T-helper 2 cell (primary cell): ENCODE data around the gene LAMB4.

Source experiments
- DNase-seq, 5 experiments: peaks; one replicate each; pipeline versions ENCODE4 v3.0.0 to v3.0.0-alpha.2; 2012 to 2022

The LAMB4 gene

GRCh38 chr7:108140671-108141070 is 10.5 kb upstream of the LAMB4 start:
- DNase-seq = no peak

DNA sequence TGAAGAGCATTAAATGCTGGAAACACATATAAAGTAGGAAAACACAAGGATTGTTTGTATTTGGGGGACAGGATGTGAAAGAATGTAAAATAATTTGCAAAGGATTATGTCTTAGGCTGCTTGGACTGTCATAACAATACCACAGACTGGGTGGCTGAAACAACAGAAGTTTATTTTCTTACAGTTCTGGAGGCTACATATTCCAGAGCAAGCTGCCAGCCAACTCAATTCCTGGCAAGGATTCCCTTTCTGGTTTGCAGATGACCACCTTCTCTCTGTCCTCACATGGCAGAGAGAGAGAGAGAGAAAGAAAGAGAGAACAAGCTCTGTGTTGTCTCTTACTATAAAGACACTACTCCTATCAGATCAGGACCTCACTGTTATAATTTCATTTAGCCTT is 8.8 kb upstream of the LAMB4 start:
- no peak for DNase-seq

DNA sequence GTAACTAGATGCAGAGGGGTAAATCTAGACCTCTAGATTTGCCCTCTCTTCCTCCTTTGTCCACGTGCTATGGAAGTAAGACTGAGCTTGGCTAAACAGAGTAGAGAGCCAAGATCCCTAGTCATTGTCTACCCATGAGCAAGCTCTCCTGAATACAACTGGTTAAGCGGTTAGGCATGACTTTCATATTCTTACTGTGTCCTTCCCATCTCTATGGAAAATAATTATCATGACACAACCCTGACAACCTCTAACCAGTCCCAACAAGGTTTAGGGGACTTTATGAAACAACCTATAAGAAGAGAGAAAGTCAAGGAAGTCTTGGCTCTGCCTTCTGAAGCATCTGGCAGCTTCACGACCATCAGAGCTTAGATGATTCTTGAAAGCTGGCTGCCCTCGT is 7.8 kb upstream of the LAMB4 start:
- DNase-seq = no peak

GRCh38 chr7:108137040-108137439 is 6.9 kb upstream of the LAMB4 start:
- no peak for DNase-seq

- no peak for DNase-seq
These were observed 6.1 kb upstream of the LAMB4 start for GRCh38 chr7:108136191-108136688.

- peak in 1 of 5 experiments; percentile 85 for DNase-seq
These were observed 5.5 kb upstream of the LAMB4 start for GRCh38 chr7:108135446-108136190.

- no peak for DNase-seq
These were observed 4.3 kb upstream of the LAMB4 start for GRCh38 chr7:108134486-108134885.

GRCh38 chr7:108132551-108133265 is 2.5 kb upstream of the LAMB4 start:
- DNase-seq = no peak

DNA sequence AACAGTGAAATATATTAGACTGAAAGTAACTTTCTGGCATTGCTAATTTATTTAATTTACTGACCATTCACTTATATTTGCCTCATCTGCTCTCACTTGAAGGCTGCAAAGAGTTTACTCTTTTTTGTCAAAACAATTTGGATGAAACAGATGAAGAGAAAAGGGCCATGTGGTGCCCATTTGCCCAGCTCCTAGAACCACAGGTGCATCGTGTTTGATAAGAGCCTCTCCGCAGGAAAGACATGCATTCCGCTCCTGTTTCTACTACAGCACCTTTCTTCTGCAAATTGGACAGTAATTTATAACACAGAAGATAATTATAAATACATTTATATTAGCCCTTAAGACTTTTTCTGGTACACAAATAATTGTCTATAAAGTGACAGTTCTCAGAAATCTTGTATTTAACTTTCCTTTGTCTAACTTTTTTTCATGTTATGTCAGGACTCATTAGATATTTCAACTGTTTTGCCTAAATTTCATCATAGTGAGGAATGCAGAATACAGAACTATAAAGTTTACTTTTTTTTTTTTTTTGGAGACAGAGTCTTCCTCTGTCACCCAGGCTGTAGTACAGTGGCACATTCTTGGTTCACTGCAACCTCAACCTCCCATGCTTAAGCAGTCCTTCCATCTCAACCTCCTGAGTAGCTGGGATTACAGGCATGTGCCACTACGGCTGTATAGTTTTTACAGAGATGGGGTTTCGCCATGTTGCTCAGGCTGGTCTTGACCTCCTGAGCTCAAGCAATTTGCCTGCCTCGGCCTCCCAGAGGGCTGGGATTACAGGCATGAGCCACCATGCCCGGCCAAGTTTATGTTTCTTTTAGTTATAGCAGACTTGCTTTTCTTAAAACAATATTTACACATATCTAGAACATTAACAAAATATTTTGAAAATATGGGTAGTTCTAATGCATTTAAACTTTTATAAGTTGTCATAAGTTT is 869 bp downstream of the LAMB4 start:
- DNase-seq = no peak

DNA sequence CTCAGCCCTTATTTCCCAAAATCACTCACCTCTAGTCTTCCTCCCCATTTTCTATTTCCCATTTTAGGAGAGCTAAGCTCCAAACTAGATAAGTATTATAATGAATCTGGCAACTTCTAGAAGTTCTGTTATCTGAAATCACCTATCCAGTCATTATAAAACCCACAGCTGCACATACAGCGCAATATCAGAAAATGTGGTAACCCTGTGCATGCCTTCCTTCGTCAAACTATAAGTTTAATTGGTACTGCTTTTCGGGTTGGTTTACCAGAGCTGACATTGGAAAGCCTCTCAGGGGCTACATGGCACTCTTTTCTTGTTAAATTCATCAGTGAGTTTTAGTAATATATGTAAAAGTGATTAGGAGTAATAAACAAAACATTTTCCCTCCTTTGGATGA is 1.6 kb downstream of the LAMB4 start:
- DNase-seq = peak in 1 of 5 experiments; percentile 81

DNA sequence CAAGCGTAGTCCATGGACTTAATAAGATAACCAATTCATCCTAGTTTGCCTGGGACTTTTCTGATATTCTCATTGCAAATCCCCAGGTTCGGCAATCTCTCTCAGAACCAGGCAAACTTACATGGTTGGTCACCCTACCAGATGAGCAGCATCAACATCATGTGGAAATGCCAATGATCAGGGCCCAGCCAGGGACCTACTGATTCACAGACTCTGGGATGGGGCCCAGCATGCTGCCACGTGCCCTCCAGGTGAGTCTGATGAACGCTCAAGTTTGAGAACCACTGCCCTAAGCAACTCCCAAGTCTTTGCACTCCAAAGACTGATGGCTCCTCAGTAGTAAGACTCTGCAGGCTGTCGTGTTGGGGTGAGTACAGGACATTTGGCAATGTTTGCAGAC is 2.7 kb downstream of the LAMB4 start:
- no peak for DNase-seq

DNA sequence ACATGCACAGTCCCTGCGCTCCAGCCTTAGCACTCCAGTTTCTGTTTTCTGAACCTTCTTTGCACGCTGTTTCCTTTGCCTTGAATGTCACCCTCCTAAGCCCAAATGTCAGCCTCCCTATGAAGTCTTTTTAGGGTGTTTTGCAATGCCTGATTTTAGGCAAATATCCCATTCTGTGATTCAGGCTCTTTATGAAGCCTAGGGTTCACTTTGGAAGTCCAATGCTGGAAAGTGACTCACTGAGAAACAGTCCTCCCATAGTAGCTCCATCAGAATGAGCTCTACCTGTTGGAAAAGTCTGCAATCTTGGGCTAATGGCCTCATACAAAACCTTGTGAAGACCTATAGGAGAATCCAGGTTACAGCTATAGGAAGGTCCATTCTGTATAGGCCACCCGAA is 5.3 kb downstream of the LAMB4 start:
- no peak for DNase-seq

DNA sequence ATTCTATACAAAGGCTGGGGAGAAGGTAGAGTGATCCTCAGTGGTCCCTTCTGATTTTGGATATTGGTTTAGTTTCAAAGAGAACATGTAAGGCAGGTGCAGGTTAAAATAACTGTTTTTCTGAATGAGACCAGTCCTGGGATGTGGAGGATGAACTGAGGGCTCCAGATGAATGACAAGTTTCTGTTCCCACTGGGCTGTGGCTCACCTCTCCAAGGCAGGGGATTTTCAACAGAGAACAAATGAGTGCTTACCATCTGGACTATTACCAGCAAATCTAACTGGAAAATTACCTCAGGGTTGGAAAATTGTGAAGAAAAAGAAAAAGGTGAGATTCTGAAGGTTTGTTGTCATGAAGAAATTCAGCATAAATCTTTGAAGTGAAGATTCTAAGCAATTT is 8.0 kb downstream of the LAMB4 start:
- no peak for DNase-seq

GRCh38 chr7:108120933-108121332 is 9.2 kb downstream of the LAMB4 start:
- DNase-seq = no peak

GRCh38 chr7:108120196-108120595 is 10.0 kb downstream of the LAMB4 start:
- DNase-seq = no peak

GRCh38 chr7:108118959-108119358 is 11.2 kb downstream of the LAMB4 start:
- DNase-seq = no peak

GRCh38 chr7:108114117-108114841 is 15.9 kb downstream of the LAMB4 start:
- peak in 1 of 5 experiments; percentile 24 for DNase-seq

DNA sequence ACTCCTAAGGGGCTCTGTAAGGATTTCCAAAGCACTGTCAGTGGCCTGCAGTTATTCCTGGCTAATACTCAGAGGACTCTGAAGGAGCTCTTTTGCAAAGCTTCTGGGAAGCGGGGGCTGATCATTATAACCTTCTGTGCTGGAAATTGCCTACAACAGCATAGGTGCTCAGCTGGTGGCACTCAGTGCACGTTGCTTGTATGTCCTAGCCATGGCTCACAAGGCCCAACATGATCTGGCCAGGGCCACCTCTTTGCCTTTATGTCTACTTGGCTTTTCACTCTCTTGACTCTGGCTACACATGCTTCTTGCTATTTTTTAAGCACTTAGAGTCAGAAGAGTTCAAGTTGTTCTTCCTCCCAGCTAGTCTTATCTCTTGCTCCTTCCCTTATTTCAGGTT is 17.5 kb downstream of the LAMB4 start:
- DNase-seq = no peak

DNA sequence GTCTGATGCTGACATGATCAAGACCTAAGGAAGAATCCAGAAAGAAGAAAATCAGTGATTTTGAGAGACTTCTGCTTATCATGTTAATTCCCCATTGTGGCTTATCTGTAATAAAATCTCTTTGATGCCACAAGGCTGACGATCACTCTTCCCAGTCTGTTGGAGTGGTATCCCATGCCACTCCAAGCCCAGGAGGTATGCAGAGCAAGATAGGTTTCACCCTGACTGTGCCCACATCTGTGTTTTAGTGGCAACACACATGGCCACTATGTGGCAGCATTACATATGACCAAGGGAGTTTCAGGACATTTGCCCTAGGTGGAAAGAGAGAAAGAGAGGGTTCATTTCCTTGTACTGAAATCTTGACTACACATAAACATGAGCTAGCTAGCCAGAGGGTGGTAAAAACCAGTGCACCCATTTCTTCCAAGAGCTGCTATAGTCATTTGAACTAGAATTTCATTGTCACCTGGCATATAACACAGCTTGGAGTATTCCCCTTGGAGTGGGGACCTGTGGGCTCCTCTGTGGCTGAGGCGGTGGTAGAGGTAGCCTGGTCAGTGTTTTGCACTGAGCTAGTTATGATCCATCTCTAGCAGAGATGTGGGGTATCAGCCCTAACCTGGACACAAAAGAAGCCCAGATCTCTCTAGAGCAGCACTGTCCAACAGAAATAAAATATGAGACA is 20.8 kb downstream of the LAMB4 start:
- peak in 1 of 5 experiments; percentile 42 for DNase-seq

DNA sequence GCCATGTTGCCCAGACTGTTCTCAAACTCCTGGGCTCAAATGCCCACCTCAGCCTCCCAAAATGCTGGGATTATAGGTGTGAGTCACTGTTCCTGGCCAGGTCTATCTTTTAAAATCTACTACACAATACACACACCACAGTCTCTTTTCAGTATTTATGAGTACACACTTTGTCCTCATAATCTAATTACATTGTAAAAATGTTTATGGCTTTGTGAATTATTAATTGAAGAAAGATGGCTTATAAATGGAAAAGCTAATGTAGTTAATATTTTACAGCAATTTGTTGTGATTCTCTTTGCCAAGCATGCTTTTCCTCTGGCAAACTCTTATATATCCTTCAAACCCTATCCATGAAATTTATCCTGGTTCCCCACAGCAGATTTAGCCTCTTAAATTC is 22.0 kb downstream of the LAMB4 start:
- DNase-seq = no peak

GRCh38 chr7:108104324-108104723 is 25.8 kb downstream of the LAMB4 start:
- DNase-seq = no peak
